ENCODE results near the gene FEN1.

Gene FEN1

DNA sequence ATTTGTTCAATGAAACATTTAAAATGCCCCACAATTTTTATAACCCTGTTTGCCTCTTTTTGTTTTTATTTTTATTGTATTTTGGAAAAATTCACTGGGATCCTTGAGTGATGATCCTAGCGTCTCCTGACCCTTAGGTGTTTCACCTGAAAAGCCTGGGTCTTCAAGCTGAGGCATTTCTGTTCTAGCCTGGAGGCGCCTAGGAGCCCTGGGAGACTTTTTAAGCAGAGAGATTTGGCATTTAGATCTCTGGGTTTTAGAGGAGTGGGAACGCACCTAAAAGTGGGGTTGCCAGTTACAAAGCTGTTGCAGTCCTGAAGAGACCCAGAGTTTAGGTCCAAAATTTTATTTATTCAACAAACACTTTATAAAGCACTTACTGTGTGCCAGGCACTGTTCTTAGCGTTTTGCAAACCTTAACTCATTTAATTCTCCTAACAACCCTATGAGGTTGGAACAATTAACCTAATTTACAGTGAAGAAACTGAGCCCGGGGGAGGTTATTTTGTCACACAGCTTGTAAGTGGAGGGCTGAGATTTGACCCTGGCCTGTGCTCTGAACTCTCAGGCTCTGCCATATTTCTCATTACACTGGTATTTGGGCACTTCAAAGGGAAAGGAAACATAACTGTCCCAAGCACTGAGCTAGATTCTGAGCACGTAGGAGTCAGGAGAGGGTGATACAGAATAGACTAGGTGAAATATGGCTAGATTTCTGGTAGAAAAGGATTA, 24.9 kb downstream of the FEN1 start:
- no peak for DNase-seq (ENCODE audit: low read depth in 2 of 2)

DNA sequence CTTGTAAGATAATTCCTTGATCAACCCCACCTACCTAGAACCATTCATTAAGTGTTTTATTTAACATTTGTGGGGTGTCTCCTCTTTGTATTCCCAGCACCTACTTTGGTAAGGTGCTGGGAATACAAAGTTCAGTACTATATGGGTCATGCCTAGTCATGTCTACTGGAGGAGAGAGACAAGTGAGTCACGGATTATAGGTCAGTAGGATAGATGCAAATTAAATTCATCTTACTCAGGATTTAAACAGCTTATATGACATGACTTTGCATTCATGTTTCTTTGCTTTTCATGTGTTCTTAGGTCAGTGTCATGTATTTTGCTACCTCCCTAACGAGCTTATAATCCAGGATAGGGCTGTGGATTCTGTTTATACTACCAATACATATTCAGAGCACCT, 27.5 kb downstream of the FEN1 start:
- DNase-seq (ENCODE audit: low read depth in 2 of 2) = no peak

DNA sequence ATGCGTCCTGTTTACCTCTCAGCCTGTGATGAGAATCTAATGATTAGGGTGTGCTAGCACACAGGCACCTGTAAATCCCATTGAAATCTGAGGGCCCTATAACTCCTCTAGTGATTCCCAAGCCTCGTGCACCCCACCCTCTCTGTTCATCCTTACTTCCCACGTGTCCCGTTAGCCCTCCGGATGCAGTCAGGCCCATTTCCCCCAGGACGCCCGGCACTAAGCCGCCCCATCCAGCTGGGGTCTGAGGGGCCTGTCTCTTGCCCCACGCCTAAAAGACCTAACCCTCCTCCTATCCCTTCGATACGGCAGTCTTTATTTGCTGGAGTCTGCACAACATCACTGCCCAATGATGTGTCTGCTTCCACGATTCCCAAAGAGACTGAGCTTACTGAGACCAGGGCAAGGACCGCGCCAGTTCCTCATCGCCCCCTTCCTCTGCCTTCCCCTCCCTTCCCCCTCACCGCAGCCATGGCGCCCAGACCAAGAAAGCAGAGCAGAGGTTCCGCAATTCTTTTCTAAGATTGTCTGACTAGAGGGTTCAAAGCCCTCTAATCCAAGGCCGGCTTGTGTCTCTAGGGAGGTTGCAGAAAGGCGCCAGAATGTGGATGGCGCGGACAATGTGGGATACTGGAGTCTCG, 34.3 kb downstream of the FEN1 start:
- DNase-seq (ENCODE audit: low read depth in 2 of 2) = no peak

DNA sequence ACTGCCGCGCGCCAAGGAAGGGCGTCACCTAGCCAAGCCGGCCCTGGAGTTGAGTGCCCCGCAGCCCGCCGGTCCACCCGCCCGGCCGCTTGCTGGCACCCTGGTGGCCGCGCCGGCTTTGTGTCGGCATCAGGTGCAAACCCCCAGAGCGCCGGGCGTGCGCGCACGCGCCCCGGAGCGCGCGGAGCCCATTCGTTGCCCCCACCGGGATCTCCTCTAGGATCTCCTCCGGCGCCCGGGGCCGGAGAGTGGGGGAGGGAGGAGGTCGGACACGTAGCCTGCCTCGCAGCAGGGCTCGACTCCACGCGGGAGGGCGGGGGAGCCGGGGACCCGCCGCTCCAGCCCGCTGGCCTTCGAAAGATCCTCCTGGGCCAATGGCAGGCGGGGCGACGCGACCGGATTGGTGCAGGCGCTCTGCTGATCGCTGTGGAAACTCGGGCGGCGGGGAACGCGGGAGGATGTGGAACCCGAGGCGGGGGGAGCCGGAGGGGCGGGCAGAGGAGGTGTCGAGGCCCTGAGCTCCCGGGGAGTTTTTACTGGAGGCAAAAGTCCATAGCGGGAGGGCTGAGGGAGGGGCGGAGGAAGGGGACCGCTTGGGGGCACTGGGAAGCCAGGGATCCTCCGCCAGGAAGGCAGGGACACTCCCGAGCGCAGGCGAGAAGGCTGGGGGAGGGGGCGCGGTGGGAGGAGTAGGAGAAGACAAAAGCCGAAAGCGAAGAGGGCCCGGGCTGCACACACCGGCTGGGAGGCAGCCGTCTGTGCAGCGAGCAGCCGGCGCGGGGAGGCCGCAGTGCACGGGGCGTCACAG, 35.1 kb downstream of the FEN1 start, which contains the start of gene FADS2:
FADS2 (plus strand) TSS at position 730 of the 808 bp plus-strand sequence. CDS start 91 bp downstream, outside the sequence.
- DNase-seq (ENCODE audit: low read depth in 2 of 2) = peak; percentile 89 to 92

DNA sequence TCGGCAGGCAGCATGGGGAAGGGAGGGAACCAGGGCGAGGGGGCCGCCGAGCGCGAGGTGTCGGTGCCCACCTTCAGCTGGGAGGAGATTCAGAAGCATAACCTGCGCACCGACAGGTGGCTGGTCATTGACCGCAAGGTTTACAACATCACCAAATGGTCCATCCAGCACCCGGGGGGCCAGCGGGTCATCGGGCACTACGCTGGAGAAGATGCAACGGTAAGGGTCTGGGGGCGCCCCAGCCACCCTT, 35.6 kb downstream of the FEN1 start:
- DNase-seq (ENCODE audit: low read depth in 2 of 2) = no peak

DNA sequence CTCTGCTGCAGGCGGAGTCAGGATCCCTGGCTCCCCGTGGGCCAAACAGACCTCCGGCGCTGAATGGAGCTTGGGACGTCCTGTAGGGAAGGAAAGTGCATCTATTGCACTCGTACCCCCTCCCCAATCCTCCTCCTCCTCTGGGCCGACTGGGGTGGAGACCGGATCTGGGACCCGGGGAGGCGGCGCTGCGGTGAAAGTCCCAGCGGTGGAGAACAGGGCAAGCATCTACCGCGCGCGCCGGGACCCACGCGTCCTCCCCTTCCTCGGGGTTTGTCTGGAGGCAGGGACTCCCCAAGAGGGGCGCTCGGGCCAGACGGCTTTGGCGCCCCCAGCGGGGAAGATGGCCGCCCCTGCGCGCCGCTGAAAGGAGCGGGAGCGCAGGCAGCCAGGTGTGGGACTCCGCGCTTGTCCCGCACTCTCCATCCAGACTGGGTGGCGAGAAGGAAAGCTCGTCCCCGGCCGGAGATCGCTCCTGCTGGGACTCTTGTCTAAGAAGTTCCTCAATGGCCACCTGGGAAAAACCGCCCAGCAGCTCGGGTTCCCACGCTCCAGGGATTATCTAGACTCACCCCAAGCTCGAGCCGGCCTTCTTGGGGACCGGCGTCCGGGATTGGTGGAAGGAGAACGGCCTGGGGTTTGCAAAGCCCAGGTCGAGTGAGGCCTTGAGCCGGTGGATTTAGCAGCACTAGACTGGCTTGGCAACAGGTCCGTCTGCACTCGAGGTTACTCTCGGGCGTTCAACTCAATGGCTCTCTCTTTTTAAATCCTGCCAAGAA, 36.1 kb downstream of the FEN1 start:
- DNase-seq (ENCODE audit: low read depth in 2 of 2) = no peak

DNA sequence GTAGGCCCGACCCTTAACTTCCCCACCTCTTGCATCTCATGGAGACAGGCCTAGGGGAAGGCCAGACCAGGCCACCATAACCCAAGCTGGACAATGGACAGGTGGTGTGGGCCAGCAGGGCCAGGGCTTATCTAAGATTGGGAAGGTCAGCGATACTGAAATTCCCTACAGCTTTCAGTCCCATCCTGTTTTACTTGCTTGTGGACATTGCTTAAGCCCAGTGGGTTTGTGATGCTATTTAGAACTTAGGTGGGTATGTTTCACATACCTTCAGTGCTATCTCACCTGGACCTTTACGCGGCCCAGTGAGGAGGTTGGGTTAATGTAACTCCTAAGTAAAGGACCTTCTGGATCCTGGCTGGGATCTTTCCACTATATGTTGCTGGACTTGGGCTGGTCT, 37.1 kb downstream of the FEN1 start:
- no peak for DNase-seq (ENCODE audit: low read depth in 2 of 2)

DNA sequence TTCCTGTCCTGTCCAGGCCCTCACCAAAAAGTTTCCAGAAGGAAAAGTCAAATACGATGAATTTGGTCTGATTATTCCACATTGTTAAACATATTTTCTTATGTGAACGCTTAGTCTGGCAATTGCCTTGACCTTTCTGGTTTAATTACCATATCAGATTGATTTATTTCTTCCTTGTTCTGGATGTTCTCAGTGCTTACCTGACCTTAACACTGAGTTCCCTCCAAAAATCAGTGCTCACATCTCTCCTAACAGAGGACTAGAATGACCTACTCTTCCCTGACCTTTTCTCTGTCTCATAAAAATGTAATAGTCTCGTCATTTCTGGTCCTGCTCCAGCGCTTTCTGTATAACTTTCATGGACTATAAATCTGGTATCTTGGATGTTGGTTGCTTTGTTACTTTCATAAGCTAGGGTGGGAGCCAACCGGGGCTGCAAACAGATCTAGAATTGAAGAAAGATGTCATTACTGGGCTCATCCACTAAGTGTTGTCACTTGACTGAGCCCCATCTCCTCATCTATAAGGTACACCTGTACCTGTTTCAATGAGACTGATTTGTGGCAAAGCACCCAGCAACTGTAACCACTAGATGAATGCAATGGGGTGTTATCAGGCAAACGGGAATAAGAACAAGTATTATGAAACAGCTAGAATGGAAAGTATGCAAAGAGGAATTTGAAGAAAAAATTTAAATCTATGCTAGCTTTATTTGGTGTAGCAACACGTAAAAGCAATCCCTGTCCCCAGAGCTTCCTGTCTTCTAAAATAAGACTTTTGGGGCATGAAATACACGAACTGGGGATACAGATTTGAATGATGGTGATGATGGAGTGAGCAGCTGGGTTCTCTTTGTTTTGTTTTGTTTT, 37.8 kb downstream of the FEN1 start:
- DNase-seq (ENCODE audit: low read depth in 2 of 2) = no peak

DNA sequence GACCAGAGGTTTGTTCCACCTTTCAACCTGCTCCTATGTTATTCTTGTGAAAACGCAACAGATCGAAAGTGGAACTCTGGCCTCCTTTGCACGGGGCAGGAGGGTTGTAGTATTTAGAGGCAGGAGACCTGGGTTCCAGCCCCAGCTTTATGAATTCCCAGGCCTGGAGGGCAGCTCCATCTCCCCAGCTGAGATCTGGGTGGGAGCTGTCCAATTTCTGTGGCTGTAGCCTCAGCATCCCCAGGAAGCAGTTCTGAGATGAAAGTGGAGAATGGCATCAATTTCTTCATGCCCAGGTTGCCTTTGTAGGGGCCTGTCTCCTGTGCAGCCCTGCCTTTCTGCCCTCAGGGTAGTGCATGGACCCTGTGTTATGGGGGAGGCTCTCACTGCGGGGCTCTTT, 39.5 kb downstream of the FEN1 start:
- DNase-seq (ENCODE audit: low read depth in 2 of 2) = no peak

DNA sequence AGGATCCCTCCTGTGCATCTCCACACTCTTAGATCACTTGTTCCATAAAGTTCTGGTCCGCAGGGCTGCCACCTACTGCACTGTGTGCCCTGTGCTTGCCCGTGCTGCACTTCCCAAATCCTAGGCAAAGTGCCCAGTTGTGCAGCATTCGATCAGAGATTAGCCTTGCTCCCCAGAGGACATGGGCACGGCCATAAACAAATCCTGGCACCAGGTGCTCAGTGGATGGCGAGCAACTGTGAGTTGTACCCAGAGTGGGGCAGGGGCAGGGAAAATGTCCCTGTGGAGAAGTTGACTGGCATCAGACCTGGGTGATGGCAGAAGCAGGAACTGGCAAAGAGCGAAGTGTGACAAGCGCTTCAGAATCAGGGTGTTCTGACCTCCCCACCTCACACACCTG, 40.0 kb downstream of the FEN1 start:
- DNase-seq (ENCODE audit: low read depth in 2 of 2) = no peak

DNA sequence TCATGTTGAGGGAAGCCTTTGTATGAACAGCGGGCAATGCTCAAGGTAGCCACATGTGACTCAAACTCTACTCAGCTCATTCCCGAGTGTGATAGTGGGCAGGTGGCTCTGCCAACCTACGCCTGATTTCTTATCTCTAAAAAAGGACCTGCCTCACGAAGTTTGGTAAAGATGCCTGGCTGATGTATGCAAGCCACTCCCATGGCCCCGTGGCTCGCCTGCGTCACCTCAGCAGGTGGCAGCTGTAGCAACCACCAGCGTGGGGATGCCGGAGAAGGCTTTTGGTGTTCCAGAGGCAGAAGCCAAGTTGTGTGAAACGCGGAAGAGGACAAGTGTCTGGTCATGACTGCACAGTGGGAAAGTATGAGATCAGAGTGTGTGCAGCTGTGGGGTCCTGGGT, 40.8 kb downstream of the FEN1 start:
- no peak for DNase-seq (ENCODE audit: low read depth in 2 of 2)

DNA sequence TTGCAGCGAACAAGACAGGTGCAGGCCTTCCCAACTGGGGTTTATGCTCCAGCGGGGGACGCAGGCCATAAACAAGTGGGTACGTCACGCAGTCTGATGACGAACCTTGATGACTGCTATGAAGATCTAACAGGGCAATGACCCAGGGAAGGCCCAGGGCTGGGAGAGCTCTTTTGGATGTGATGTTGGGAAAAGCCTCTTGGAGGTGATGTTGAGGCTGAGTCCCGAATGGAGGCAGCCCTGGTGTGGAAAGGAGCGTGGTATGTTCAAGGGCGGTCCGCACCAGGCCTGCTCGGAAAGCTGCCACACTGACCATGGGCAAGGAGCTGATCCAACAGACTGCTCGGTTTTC, 41.2 kb downstream of the FEN1 start:
- DNase-seq (ENCODE audit: low read depth in 2 of 2) = no peak

DNA sequence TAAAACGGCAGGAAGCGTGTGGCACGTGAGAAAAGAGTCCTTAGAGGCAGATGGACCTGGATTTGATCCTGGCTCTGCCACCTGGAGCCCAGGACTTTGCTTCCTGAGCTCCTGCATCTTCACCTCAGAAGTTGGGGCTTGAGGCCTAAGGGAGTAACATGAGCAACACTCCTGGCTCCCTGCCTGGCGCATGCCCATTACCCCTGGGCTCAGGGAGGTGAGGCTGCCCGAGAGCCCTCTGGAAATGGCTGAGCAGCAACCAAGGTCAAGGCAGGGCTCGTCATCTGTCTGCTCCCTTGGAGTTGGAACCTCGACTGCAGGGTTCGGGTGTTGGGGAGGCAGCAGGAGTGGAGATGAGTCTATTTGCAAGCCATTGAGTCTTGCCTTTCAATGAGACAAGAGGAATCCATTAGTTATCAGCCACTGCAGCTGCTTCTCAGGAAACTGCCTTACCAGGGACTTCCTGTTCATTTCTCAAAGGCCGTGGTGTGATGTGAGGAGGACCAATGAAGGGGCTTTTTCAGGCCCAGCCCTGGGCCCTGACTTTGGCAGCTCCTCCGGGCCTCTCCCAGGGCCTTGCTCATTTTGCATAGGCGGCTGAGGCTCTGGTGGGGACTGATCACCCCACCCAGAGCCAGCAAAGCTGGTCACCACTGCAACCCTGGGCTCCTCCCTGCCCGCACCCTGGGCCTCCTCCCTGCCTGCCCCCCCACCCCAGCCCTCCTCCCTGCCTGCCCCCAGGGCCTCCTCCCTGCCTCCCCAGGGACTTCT, 41.8 kb downstream of the FEN1 start:
- no peak for DNase-seq (ENCODE audit: low read depth in 2 of 2)

DNA sequence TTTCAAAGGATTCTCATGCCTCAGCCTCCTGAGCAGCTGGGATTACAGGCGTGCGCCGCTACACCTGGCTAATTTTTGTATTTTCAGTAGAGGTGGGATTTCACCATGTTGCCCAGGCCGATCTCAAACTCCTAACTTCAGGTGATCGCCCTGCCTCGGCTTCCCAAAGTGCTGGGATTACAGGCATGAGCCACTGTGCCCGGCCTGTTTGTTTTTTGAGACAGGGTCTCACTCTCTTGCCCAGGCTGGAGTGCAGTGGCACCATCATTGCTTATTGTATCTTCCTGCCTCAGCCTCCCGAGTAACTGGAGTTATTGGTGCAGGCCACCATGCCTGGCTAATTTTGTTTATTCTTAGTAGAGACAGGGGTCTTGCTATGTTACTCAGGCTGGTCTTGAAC, 43.5 kb downstream of the FEN1 start:
- DNase-seq (ENCODE audit: low read depth in 2 of 2) = no peak

DNA sequence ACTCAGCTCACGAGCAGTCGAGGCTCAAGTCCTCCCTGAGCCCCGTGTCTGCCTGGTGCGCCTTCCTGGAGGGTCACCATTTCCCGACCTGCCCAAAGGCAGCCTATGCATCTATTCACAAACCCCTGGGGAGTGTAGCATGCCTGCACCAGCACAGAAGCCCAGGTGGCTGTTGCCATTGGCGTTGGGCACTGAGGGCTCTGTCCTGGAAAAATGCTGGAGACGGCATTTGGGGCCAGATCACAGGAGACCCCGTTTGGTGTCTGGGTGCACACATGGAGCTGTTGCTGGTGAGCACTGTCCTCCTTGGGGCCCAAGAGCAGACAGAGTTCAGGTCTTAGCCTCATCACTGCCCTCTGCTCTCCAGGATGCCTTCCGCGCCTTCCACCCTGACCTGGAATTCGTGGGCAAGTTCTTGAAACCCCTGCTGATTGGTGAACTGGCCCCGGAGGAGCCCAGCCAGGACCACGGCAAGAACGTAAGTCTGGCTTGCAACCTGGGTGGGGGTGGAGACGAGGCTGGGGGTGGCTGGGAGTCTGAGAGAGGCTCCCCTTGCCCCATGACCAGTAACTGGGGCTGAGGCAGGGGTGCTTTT, 44.8 kb downstream of the FEN1 start:
- DNase-seq (ENCODE audit: low read depth in 2 of 2) = no peak

DNA sequence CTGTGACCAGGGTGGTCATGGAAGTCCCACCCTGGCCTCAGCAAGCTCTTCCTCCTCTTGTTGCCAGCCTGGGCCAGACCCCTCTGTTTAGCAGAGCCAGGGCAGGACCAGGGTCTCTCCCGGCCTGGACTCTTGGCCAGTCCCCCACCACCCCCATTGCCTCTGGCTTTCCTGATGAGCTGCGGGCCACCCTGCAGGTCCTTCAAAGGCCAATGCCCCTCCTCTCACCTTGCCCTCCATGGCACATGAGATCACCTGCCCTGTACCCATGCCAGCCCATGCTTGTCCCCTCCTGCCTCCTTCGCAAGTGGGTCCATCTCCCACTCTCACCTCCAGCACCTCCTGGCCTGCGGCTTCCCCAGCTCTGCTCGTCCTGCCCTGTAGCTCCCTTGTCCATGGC, 45.8 kb downstream of the FEN1 start:
- no peak for DNase-seq (ENCODE audit: low read depth in 2 of 2)

DNA sequence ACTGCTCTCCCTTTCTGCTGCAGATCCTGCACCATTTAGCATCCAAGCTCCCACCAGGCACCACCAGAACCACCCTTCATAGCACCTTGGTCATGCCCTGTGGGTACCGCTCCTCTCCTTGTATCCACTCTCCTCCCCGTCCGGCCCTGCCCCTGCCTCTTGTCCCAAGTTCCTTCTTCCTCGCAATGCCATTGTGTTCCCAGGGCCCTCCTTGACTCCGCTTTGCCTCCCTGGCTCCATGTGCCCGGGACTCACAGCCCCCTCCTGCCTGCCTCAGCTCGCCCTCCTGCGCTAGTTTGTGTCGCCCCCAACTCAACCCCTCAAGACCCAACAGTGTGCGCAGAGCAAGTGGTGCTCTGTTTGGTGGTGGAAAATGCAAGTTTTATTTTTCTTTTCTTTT, 46.2 kb downstream of the FEN1 start:
- DNase-seq (ENCODE audit: low read depth in 2 of 2) = no peak

DNA sequence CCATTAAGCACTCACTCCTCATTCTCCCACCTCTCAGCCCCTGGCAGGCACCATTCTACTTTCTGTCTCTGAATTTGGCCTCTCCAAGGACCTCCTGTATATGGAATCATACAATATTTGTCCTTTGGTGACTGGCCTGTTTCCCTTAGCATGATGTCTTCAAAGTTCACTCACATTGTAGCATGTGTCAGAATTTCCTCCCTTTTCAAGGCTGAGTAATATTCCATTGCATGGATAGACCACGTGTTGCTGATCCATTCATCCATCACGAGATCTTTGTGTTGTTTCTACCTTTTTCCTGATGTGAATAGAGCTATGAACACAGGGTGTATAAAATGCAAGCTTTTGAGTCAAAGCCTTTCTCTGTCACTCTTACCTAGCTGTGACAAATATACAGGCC, 47.0 kb downstream of the FEN1 start:
- DNase-seq (ENCODE audit: low read depth in 2 of 2) = no peak

DNA sequence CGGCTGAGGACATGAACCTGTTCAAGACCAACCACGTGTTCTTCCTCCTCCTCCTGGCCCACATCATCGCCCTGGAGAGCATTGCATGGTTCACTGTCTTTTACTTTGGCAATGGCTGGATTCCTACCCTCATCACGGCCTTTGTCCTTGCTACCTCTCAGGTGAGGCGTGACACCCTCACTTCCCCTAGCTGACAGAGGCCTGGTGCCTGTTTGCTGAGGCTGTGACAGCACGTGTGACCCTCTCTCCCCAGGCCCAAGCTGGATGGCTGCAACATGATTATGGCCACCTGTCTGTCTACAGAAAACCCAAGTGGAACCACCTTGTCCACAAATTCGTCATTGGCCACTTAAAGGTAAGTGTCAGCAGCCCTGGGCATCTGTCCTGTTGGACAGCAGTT, 47.7 kb downstream of the FEN1 start:
- no peak for DNase-seq (ENCODE audit: low read depth in 2 of 2)
